ENCODE measurements around the gene PDIA6. TPM values are rescaled to one million over a fixed set of nuclear protein-coding genes. Genes with fewer than 3 reads are reported as not detected.

Gene PDIA6
- total RNA-seq, 2 donors from 2014 or later = 113 to 141 TPM

DNA sequence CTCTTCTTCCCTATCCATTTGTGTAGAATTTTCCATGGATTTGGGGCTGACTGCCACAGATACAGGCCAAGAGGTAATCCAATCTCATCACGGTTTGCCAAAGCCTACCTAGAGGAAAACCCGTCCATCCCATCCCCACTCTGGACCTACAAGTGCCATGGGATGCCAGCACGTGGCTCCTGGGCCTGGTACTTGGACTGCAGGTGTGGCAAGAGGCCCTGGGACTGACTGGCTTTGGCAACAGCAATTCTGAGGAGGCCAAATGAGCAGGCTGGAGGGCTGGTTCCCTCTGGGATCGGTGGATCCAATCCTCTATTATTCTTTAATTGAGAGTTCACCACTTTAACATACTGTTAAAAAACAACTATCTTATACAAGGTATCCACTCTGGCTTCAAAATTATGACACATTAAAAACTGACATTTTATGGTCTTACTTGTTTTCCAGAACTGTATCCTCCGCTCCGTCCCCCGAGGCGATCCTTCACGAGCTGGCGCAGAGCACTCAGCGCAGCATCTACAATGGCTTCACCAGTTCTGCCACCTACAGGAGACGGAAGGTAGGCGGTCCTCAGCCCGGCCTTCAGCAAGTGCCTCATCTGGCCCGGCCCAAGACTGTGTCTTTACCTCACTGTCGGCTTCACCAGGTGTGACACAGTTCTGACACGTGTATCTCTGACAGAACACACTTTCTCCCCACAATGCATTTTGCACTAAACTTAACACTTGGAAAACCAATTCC, 19.8 kb downstream of the PDIA6 start:
- Histone ChIP-seq H3K4me3 (no peak overlapping the region), H3K4me1 (no peaks in the 10 kb centered on the region), H3K27ac (no peak overlapping the region), H3K9me3 (no peaks in the 10 kb centered on the region), H3K36me3 (replicated peaks in 1 of 2; ENCODE audit: insufficient read depth in 1 of 2, low read depth in 2 of 2) (peaks cover 5 to 39% of the 10 kb centered on the region in 2 donors), H3K27me3 (no peaks in the 10 kb centered on the region)
- intact Hi-C loops (cut with DNase I) = no loop called here
- 84 to 93% methylated on average over 17 of the region's 17 CpGs for WGBS, 2 donors
- TF ChIP-seq POLR2A (IDR thresholded peaks at IDR 0.05) = no peak
- TF ChIP-seq, protein P1, sequence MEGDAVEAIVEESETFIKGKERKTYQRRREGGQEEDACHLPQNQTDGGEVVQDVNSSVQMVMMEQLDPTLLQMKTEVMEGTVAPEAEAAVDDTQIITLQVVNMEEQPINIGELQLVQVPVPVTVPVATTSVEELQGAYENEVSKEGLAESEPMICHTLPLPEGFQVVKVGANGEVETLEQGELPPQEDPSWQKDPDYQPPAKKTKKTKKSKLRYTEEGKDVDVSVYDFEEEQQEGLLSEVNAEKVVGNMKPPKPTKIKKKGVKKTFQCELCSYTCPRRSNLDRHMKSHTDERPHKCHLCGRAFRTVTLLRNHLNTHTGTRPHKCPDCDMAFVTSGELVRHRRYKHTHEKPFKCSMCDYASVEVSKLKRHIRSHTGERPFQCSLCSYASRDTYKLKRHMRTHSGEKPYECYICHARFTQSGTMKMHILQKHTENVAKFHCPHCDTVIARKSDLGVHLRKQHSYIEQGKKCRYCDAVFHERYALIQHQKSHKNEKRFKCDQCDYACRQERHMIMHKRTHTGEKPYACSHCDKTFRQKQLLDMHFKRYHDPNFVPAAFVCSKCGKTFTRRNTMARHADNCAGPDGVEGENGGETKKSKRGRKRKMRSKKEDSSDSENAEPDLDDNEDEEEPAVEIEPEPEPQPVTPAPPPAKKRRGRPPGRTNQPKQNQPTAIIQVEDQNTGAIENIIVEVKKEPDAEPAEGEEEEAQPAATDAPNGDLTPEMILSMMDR (IDR thresholded peaks at IDR 0.05) = no peak
- DNase-seq (no peak), ATAC-seq (no peak)

DNA sequence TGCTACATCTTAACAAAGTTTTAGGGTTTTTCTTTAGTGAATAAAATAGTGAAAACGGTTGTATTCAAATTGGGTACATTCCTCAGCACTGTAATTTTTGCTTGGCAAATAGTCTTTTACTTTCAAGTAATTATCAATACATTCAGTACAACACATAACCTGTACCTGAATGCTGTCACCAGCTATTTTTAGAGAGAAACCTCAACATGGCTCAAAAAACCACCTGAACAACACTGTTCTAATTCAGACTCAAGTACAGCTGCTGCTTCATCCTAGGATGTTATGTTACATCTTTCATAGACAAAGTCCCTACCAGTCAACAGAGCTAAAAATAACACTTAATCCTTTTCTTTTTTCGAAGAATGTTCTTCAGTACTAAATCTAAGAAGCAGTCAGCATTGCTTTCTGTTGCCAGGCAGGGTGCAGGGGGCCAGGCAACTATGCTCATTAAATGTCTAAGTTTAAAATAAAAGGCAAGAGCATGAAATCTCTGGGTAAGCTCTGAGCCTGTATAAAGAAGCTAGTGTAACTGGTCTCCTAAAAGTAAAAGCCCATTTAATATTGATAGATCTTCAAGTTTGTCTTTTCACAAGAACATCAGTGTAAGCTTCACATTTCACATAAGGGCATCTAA, 20.5 kb downstream of the PDIA6 start:
- Histone ChIP-seq H3K27ac (no peak overlapping the region), H3K9me3 (no peaks in the 10 kb centered on the region), H3K4me3 (no peak overlapping the region), H3K36me3 (replicated peaks in 1 of 2; ENCODE audit: insufficient read depth in 1 of 2, low read depth in 2 of 2) (peaks cover 5 to 42% of the 10 kb centered on the region in 2 donors), H3K27me3 (no peaks in the 10 kb centered on the region), H3K4me1 (no peaks in the 10 kb centered on the region)
- TF ChIP-seq, protein P1 (IDR thresholded peaks at IDR 0.05) = no peak
- TF ChIP-seq POLR2A (IDR thresholded peaks at IDR 0.05) = no peak
- WGBS, 2 donors = 81 to 83% methylated on average over 2 of the region's 2 CpGs
- DNase-seq = no peak
- no peak for ATAC-seq
- intact Hi-C loops (cut with DNase I) = no loop called here

DNA sequence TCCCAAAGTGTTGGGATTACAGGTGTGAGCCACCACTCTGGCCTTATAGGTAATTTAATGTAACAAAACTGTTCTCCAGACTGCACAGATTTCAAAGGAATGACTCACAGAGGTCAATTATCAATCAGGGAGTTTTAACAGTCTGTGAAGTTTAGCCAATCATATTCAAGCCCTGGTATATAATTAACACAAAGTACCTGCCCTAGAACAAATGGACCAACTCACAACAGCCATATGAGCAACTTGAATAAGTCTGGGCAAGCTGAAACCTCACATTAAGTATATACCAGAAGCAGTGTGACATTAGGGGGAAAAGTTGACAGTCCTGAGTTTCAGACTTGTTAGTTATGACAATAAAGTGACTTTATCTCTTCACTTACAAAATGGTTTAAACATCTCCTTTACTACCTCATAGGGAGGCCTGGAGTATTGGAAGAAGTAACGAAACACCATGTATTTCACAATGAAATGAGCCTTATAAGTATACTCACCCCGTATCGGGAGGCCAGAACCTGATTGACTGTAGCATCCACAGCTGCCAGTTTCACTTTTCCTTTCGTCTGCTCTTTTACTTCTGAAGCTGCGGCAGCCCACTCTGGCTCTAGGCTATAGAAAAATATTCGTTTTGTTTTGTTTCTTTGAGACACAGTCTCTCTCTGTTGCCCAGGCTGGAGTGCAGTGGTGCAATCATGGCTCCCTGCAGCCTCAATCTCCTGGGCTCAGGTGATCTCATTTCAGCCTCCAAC, 22.2 kb downstream of the PDIA6 start:
- Histone ChIP-seq H3K4me1 (no peaks in the 10 kb centered on the region), H3K9me3 (no peaks in the 10 kb centered on the region), H3K4me3 (no peak overlapping the region), H3K27me3 (no peaks in the 10 kb centered on the region), H3K27ac (no peak overlapping the region), H3K36me3 (replicated peaks in 1 of 2; ENCODE audit: insufficient read depth in 1 of 2, low read depth in 2 of 2) (peaks cover 5 to 47% of the 10 kb centered on the region in 2 donors)
- TF ChIP-seq POLR2A (IDR thresholded peaks at IDR 0.05) = no peak
- TF ChIP-seq, protein P1 (IDR thresholded peaks at IDR 0.05) = no peak
- no peak for ATAC-seq
- no peak for DNase-seq
- intact Hi-C loops (cut with DNase I) = no loop called here
- 80 to 86% methylated on average over 6 of the region's 6 CpGs for WGBS, 2 donors

DNA sequence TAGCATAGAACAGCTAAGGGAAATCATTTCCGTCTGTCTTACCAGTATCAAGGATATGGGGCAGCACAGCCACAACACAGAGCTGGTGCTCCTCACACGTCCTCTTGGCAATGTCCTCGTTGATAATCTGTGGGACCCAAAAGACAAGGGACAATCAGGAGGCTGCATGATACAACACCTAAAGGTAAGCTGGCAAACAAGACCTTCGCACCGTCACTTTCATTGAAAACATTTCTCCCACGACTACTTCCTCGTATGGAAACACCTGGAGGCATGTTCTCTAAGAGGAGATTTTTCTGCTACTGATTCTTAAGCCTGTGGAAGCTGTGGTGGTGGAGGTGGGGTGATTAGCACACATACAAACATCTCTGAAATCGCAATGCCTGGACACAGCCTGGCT, 23.7 kb downstream of the PDIA6 start:
- no peak for DNase-seq
- intact Hi-C loops (cut with DNase I) = no loop called here
- no peaks in the 10 kb centered on the region for H3K4me1 ChIP-seq
- TF ChIP-seq, protein P1 (IDR thresholded peaks at IDR 0.05) = no peak
- TF ChIP-seq POLR2A (IDR thresholded peaks at IDR 0.05) = no peak
- H3K36me3 ChIP-seq (replicated peaks in 1 of 2; ENCODE audit: insufficient read depth in 1 of 2, low read depth in 2 of 2) = peaks cover 5 to 60% of the 10 kb centered on the region in 2 donors
- no peaks in the 10 kb centered on the region for H3K9me3 ChIP-seq
- 81 to 86% methylated on average over 8 of the region's 8 CpGs for WGBS, 2 donors
- ATAC-seq = no peak
- no peaks in the 10 kb centered on the region for H3K27me3 ChIP-seq
- H3K27ac ChIP-seq = no peak overlapping the region
- no peak overlapping the region for H3K4me3 ChIP-seq

Data from body of pancreas (tissue), 4 donors.